Measurements from ENCODE around the gene DYNLT1. TPM values are rescaled to one million over a fixed set of nuclear protein-coding genes. Genes with fewer than 3 reads are reported as not detected.

DYNLT1 gene
- total and polyA plus RNA-seq, 2 donors from 2014 or later, result 145 to 406 TPM

DNA sequence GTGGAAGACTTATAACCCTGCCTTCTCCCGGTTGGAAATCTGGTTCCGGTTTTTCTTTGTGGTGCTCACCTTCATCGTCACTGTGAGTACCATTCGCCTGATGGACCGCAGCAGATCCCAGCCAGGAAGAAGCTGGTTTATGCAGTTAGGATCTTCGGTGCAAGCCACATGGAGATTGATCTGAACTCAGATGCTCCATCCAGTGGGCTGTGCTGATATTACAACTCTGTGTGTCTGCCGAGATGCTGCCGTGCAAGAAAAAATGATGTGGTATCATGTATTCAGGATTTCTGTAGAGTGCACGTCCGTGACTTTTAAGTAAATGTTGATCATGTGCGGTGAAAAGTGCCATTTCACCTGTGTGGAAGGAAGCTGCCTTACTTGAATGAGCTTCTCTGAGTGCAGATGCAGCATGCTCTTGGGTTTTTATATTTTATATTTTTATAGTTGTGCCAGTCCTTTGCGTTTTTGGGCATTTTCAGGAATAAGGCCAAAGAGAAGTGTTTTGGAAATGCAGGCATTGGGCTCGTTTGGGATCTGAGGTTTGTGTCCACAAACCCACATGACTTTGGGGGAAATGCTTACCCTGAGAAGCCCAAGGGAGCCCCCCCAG, 39.2 kb downstream of the DYNLT1 start:
- no peaks in the 10 kb centered on the region for H3K9me3 ChIP-seq (ENCODE audit: control insufficient read depth in 2 of 3, insufficient read depth in 1 of 3, low read length in 3 of 3)
- no peaks in the 10 kb centered on the region for H3K27me3 ChIP-seq (ENCODE audit: control insufficient read depth, insufficient read depth, low read length)
- DNase-seq (peak in 4 of 5 donors; percentile 68 to 85 (median 80)), FAIRE-seq (no peak)
- H3K4me3 ChIP-seq (ENCODE audit: low read length in 3 of 3), result no peak overlapping the region
- peaks cover 2 to 15% (median 4%) of the 10 kb centered on the region in 3 donors for H3K36me3 ChIP-seq (ENCODE audit: control insufficient read depth in 2 of 3, insufficient read depth in 3 of 3, low read length in 3 of 3)
- H3K9ac ChIP-seq (ENCODE audit: low read length in 3 of 3), result no peak overlapping the region
- H3K4me1 ChIP-seq (ENCODE audit: control insufficient read depth in 2 of 3, insufficient read depth in 2 of 3, low read depth in 1 of 3, low read length in 3 of 3), result no peaks in the 10 kb centered on the region
- H3K27ac ChIP-seq (ENCODE audit: low read depth in 2 of 2, low read length in 2 of 2), result no peak overlapping the region
- peak; percentile 83 for TF ChIP-seq CTCF (IDR thresholded peaks at IDR 0.05; ENCODE audit: borderline replicate concordance, extremely low read depth, insufficient read depth)
- intact Hi-C loops (cut with DNase I), result loop anchor here (5.0 kb wide), 1 partner anchor 388 kb away; no protein-coding TSS in a partner anchor

DNA sequence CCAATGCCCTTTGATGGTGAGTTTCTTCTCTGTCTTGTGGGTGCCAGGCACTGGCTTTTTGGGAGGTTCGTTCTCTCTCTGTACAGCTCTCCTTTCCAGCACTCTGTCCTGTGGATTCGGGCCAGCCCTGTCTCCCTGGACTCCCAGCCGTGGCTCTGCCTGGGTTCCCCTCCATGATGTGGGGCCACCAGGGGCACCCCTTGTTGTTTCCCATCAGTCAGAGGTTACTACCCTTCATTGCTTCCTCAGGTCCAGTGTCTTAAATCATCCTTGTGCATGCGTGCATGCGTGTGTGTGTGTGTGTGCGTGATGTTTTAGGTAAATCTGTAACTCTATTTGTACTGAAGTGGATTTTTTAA, 40.5 kb downstream of the DYNLT1 start:
- H3K36me3 ChIP-seq (ENCODE audit: control insufficient read depth in 2 of 3, insufficient read depth in 3 of 3, low read length in 3 of 3), result peaks cover 0 to 13% (median 2%) of the 10 kb centered on the region in 3 donors
- intact Hi-C loops (cut with DNase I), result no loop called here
- no peaks in the 10 kb centered on the region for H3K9me3 ChIP-seq (ENCODE audit: control insufficient read depth in 2 of 3, insufficient read depth in 1 of 3, low read length in 3 of 3)
- no peaks in the 10 kb centered on the region for H3K4me1 ChIP-seq (ENCODE audit: control insufficient read depth in 2 of 3, insufficient read depth in 2 of 3, low read depth in 1 of 3, low read length in 3 of 3)
- no peak overlapping the region for H3K27ac ChIP-seq (ENCODE audit: low read depth in 2 of 2, low read length in 2 of 2)
- no peak overlapping the region for H3K9ac ChIP-seq (ENCODE audit: low read length in 3 of 3)
- FAIRE-seq, result no peak
- no peaks in the 10 kb centered on the region for H3K27me3 ChIP-seq (ENCODE audit: control insufficient read depth, insufficient read depth, low read length)
- no peak overlapping the region for H3K4me3 ChIP-seq (ENCODE audit: low read length in 3 of 3)
- no peak for TF ChIP-seq CTCF (IDR thresholded peaks at IDR 0.05; ENCODE audit: borderline replicate concordance, extremely low read depth, insufficient read depth)
- DNase-seq, result no peak

GRCh38 chr6:158603261-158604047, 41.1 kb downstream of the DYNLT1 start:
- DNase-seq (no peak), FAIRE-seq (no peak)
- no peaks in the 10 kb centered on the region for H3K4me1 ChIP-seq (ENCODE audit: control insufficient read depth in 2 of 3, insufficient read depth in 2 of 3, low read depth in 1 of 3, low read length in 3 of 3)
- no peak overlapping the region for H3K4me3 ChIP-seq (ENCODE audit: low read length in 3 of 3)
- intact Hi-C loops (cut with DNase I), result no loop called here
- TF ChIP-seq CTCF (IDR thresholded peaks at IDR 0.05; ENCODE audit: borderline replicate concordance, extremely low read depth, insufficient read depth), result no peak
- peaks cover 0 to 8% (median 2%) of the 10 kb centered on the region in 3 donors for H3K36me3 ChIP-seq (ENCODE audit: control insufficient read depth in 2 of 3, insufficient read depth in 3 of 3, low read length in 3 of 3)
- no peak overlapping the region for H3K27ac ChIP-seq (ENCODE audit: low read depth in 2 of 2, low read length in 2 of 2)
- H3K27me3 ChIP-seq (ENCODE audit: control insufficient read depth, insufficient read depth, low read length), result no peaks in the 10 kb centered on the region
- no peaks in the 10 kb centered on the region for H3K9me3 ChIP-seq (ENCODE audit: control insufficient read depth in 2 of 3, insufficient read depth in 1 of 3, low read length in 3 of 3)
- H3K9ac ChIP-seq (ENCODE audit: low read length in 3 of 3), result no peak overlapping the region
